H1 (cell line): ENCODE results near the gene PDE8A. TPM values are rescaled to one million over a fixed set of nuclear protein-coding genes. Genes with fewer than 3 reads are reported as not detected.

Experiments used
- CTCF ChIA-PET: fragments of 300-600 bp; sonication (Branson Sonifier 250); formaldehyde crosslinking; loops from one replicate; lab custom pipeline; 2021; ENCODE audit not compliant: partially characterized antibody; lab: Charles Lee
- POLR2A ChIA-PET: fragments of 300-600 bp; sonication (Branson Sonifier 250); formaldehyde crosslinking; loops from one replicate; lab custom pipeline; 2021; ENCODE audit warnings: inconsistent platforms; ENCODE audit not compliant: partially characterized antibody; lab: Charles Lee
- DNase-seq, 2 experiments: peaks; one replicate each; pipeline versions ENCODE4 v3.0.0 to v3.0.0-alpha.2; 2010 to 2022; ENCODE audit warnings: low spot score in 2 of 2, low read depth in 1 of 2, mixed read lengths in 1 of 2
- FAIRE-seq: peaks from 2 replicates; lab custom pipeline; 2011; peaks lifted over from hg19 to GRCh38; lab: Jason Lieb, UNC
- H2AFZ ChIP-seq: 2 replicates; pipeline ENCODE4 v1.8.1; 2012; ENCODE audit warnings: low read length, inconsistent platforms
- H2AK5ac ChIP-seq: 2 replicates; pipeline ENCODE4 v1.6.1; 2013; ENCODE audit warnings: low read depth, low read length
- H2BK120ac ChIP-seq: replicated peaks from 2 replicates; pipeline ENCODE3; 2013; ENCODE audit warnings: low read depth, low read length, inconsistent platforms
- H2BK12ac ChIP-seq: 2 replicates; pipeline ENCODE4 v1.6.1; 2013; ENCODE audit warnings: low read depth, low read length
- H2BK15ac ChIP-seq: 2 replicates; pipeline ENCODE4 v1.6.1; 2013; ENCODE audit warnings: low read length
- H2BK20ac ChIP-seq: 2 replicates; pipeline ENCODE4 v1.6.1; 2013; ENCODE audit warnings: low read length
- H2BK5ac ChIP-seq: 2 replicates; pipeline ENCODE4 v1.6.1; 2013; ENCODE audit warnings: low read depth, low read length
- H3K14ac ChIP-seq: 2 replicates; pipeline ENCODE4 v1.6.1; 2013; ENCODE audit warnings: inconsistent platforms; ENCODE audit not compliant: insufficient read length
- H3K18ac ChIP-seq: 2 replicates; pipeline ENCODE4 v1.6.1; 2013; ENCODE audit warnings: low read length; ENCODE audit errors: extremely low read depth
- H3K23ac ChIP-seq: 2 replicates; pipeline ENCODE4 v1.6.1; 2013; ENCODE audit warnings: inconsistent platforms; ENCODE audit not compliant: insufficient read length
- H3K23me2 ChIP-seq: 2 replicates; pipeline ENCODE4 v1.6.1; 2013; ENCODE audit warnings: low read depth, low read length
- H3K27ac ChIP-seq: 2 replicates; pipeline ENCODE4 v1.6.1; 2011; ENCODE audit warnings: low read depth, low read length, inconsistent platforms
- H3K27me3 ChIP-seq, 4 experiments: replicated peaks in 1 of 4; 1 replicate in 1 of 4; 2 replicates in 3 of 4; pipeline versions ENCODE4 v1.6.1 to v1.8.1; 2011 to 2013; ENCODE audit warnings: low read length in 3 of 4, mild to moderate bottlenecking in 3 of 4, inconsistent platforms in 2 of 4, mixed read lengths in 2 of 4, moderate library complexity in 1 of 4; ENCODE audit not compliant: control insufficient read depth in 3 of 4, insufficient read depth in 3 of 4; ENCODE audit errors: extremely low read depth in 1 of 4
- H3K36me3 ChIP-seq, 4 experiments: 2 replicates each; pipeline versions ENCODE4 v1.6.1 to v1.8.1; 2011 to 2013; ENCODE audit warnings: mild to moderate bottlenecking in 4 of 4, low read length in 3 of 4, moderate library complexity in 2 of 4, control low read depth in 1 of 4, inconsistent platforms in 1 of 4; ENCODE audit not compliant: insufficient read depth in 4 of 4, control insufficient read depth in 2 of 4
- H3K4ac ChIP-seq: replicated peaks from 2 replicates; pipeline ENCODE3; 2013; ENCODE audit warnings: low read length, low read depth, mixed read lengths, inconsistent platforms; ENCODE audit not compliant: insufficient read length
- H3K4me1 ChIP-seq, 4 experiments: replicated peaks in 1 of 4; 1 replicate in 1 of 4; 2 replicates in 3 of 4; pipeline versions ENCODE4 v1.6.1 to v1.8.1; 2011 to 2013; ENCODE audit warnings: low read length in 3 of 4, inconsistent platforms in 2 of 4, mixed read lengths in 1 of 4; ENCODE audit not compliant: insufficient read depth in 4 of 4, control insufficient read depth in 3 of 4
- H3K4me2 ChIP-seq, 2 experiments: 2 replicates each; pipeline versions ENCODE4 v1.6.1 to v1.8.1; 2011 to 2013; ENCODE audit warnings: low read depth in 2 of 2, low read length in 2 of 2, control low read depth in 1 of 2, inconsistent platforms in 1 of 2, mild to moderate bottlenecking in 1 of 2; ENCODE audit not compliant: insufficient read depth in 1 of 2
- H3K4me3 ChIP-seq, 4 experiments: fragments of 200-600, 300-600 bp in 1 of 4; sonication (generic), shearing (Covaris generic), sonication (Bioruptor Twin) in 1 of 4; 2 replicates each; pipeline versions ENCODE4 v1.5.1 to v1.8.1; 2011 to 2016; ENCODE audit warnings: low read length in 4 of 4, low read depth in 3 of 4, control low read depth in 2 of 4, inconsistent platforms in 2 of 4, mild to moderate bottlenecking in 2 of 4, mixed read lengths in 1 of 4, moderate library complexity in 1 of 4; ENCODE audit not compliant: insufficient read depth in 2 of 4; ENCODE audit errors: extremely low read depth in 1 of 4
- H3K56ac ChIP-seq: replicated peaks from 2 replicates; pipeline ENCODE3; 2013; ENCODE audit warnings: low read depth, mild to moderate bottlenecking, mixed read lengths, low read length, inconsistent platforms; ENCODE audit not compliant: insufficient read length
- H3K79me1 ChIP-seq: 2 replicates; pipeline ENCODE4 v1.6.1; 2013; ENCODE audit warnings: low read depth, low read length, control low read depth
- H3K79me2 ChIP-seq, 2 experiments: 2 replicates each; pipeline versions ENCODE4 v1.6.1 to v1.8.1; 2012 to 2013; ENCODE audit warnings: low read length in 2 of 2, mild to moderate bottlenecking in 2 of 2, inconsistent platforms in 1 of 2; ENCODE audit not compliant: insufficient read depth in 2 of 2, control insufficient read depth in 1 of 2
- H3K9ac ChIP-seq, 4 experiments: replicated peaks in 1 of 4; 1 replicate in 1 of 4; 2 replicates in 3 of 4; pipeline versions ENCODE4 v1.6.1 to v1.8.1; 2011 to 2013; ENCODE audit warnings: low read depth in 3 of 4, low read length in 3 of 4, control low read depth in 2 of 4, mild to moderate bottlenecking in 2 of 4, moderate library complexity in 2 of 4, inconsistent platforms in 1 of 4; ENCODE audit errors: extremely low read depth in 1 of 4
- H3K9me3 ChIP-seq, 2 experiments: 2 replicates each; pipeline versions ENCODE4 v1.6.1 to v1.8.1; 2012 to 2013; ENCODE audit warnings: mild to moderate bottlenecking in 2 of 2, moderate library complexity in 2 of 2, control low read depth in 1 of 2, inconsistent platforms in 1 of 2, low read depth in 1 of 2, low read length in 1 of 2, mixed read lengths in 1 of 2; ENCODE audit not compliant: insufficient read depth in 2 of 2
- H4K20me1 ChIP-seq, 2 experiments: replicated peaks in 1 of 2; 2 replicates each; pipeline versions ENCODE3 to v1.8.1; 2011 to 2013; ENCODE audit warnings: inconsistent platforms in 2 of 2, low read length in 2 of 2, mild to moderate bottlenecking in 1 of 2; ENCODE audit not compliant: insufficient read depth in 2 of 2, control insufficient read depth in 1 of 2
- H4K5ac ChIP-seq: 2 replicates; pipeline ENCODE4 v1.6.1; 2013; ENCODE audit warnings: low read length, low read depth, mixed read lengths, inconsistent platforms; ENCODE audit not compliant: insufficient read length
- H4K8ac ChIP-seq: 2 replicates; pipeline ENCODE4 v1.8.0; 2013; ENCODE audit warnings: mild to moderate bottlenecking, moderate library complexity, low read length, inconsistent platforms; ENCODE audit not compliant: insufficient read depth; ENCODE audit errors: extremely low read depth
- H4K91ac ChIP-seq: replicated peaks from 2 replicates; pipeline ENCODE3; 2013; ENCODE audit warnings: low read length, mixed read lengths, inconsistent platforms; ENCODE audit not compliant: insufficient read length
- BCL11A ChIP-seq, 2 experiments: IDR thresholded peaks; one replicate each; pipeline ENCODE4 v1.6.1; 2011; ENCODE audit warnings: low read depth in 2 of 2, low read length in 2 of 2, mild to moderate bottlenecking in 2 of 2
- BRCA1 ChIP-seq: IDR thresholded peaks from 2 replicates; pipeline ENCODE4 v1.6.1; 2012; ENCODE audit warnings: low read depth, low read length, improper control_type of control experiment
- CBX5 ChIP-seq: fragments of 300-800, 300-1000 bp; sonication (generic); IDR thresholded peaks from 2 replicates; pipeline ENCODE4 v1.7.1; 2016; ENCODE audit warnings: antibody characterized with exemption, low read length, low read depth
- HDAC6 ChIP-seq: IDR thresholded peaks from one replicate; pipeline ENCODE4 v1.7.1; 2012; ENCODE audit warnings: low read depth, mild to moderate bottlenecking, inconsistent platforms, low read length, moderate library complexity
- KDM5A ChIP-seq: fragments of 200-600 bp; IDR thresholded peaks from 2 replicates; pipeline ENCODE4 v1.7.1; 2012; ENCODE audit warnings: mild to moderate bottlenecking, low read length, inconsistent platforms, mixed read lengths
- POLR2AphosphoS5 ChIP-seq: IDR thresholded peaks from 2 replicates; pipeline ENCODE4 v1.6.1; 2011; ENCODE audit warnings: low read depth, low read length
- SP1 ChIP-seq: IDR thresholded peaks from 2 replicates; pipeline ENCODE4 v1.6.1; 2011; ENCODE audit warnings: low read depth, low read length
- TAF1 ChIP-seq: IDR thresholded peaks from 2 replicates; pipeline ENCODE4 v1.6.1; 2011; ENCODE audit warnings: mild to moderate bottlenecking, low read depth, low read length
- WGBS, 2 experiments: shearing (Covaris generic) in 1 of 2; methylation state at CpG; one replicate each; pipeline versions ENCODE4 v1.1.6 to v1.1.7; 2013 to 2015; ENCODE audit warnings: low lambda C conversion rate in 2 of 2, mixed read lengths in 2 of 2, inconsistent platforms in 1 of 2, low coverage in 1 of 2, missing lambda C conversion rate in 1 of 2; ENCODE audit not compliant: insufficient replicate concordance in 2 of 2, insufficient coverage in 1 of 2, insufficient read length in 1 of 2; ENCODE audit errors: extremely low coverage in 1 of 2, missing lambda C conversion rate in 1 of 2; 5-methylcytosine and 5-hydroxymethylcytosine counted together
- polyA plus RNA-seq, 7 experiments: library from polyadenylated mRNA; depleted of rRNA in 3 of 7; stranded (reverse) in 5 of 7; unstranded in 2 of 7; fragments of >200 nt in 5 of 7; fragments of 200-250 nt in 2 of 7; gene quantifications; 1 replicate in 5 of 7; 2 replicates in 1 of 7; 4 replicates in 1 of 7; pipeline versions ENCODE4 v1.2.1 to v1.2.3, GENCODE V29; 2011 to 2013; ENCODE audit warnings: missing spikeins in 2 of 7, mixed read lengths in 2 of 7
- total RNA-seq: library from RNA; stranded (reverse); fragmentation: NEBNext Ultra II Directional; extraction: Animal tissue kit (Norgen Biotek cat#: 25700); gene quantifications from 2 replicates; pipeline ENCODE4 v1.2.1, GENCODE V29; 2021
- TF ChIP-seq, protein P1 (sequence below): IDR thresholded peaks from 2 replicates; pipeline ENCODE4 v1.6.1; 2011; ENCODE audit warnings: low read length, improper control_type of control experiment
- TF ChIP-seq, protein P2 (sequence below), 3 experiments: IDR thresholded peaks; 1 replicate in 2 of 3; 2 replicates in 1 of 3; pipeline versions ENCODE4 v1.5.1 to v1.6.1; 2011; ENCODE audit warnings: low read length in 3 of 3, mild to moderate bottlenecking in 3 of 3, inconsistent platforms in 2 of 3, low read depth in 1 of 3, moderate library complexity in 1 of 3; ENCODE audit not compliant: insufficient read depth in 1 of 3; ENCODE audit errors: control extremely low read depth in 1 of 3

Gene PDE8A
- total and polyA plus RNA-seq, 2 of the 8 experiments (the other 6 are each of a cell fraction or from before 2014, with no cell fraction given) = 6.9 to 7.8 TPM

DNA sequence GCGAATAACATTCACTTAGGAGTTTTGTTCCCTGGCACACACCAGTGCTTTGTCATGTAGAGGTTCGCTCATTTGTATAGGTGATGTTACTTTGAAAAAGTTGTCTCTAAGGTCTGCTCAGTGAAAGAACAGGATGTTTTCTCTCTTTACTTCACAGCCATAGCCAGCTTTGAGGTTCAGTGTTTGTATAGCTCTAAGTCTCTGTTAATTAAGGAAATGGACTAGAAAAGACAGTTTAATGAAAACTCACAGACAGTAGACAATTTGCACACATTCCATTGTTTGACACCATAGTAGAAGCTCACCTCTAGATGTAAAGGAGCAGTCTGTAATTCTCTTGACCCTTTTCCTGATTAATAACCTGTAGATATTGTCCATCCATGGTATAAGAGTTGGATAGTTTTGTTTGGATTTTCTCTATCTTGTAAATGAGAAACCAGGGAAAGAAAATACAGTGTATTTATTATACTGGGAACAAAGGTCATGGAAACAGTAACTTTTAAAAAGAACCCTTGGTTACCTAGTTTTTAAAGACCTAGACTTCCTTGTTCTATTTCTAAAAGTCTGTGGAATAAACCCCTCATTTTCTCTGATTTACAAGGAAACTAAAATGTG, 50.4 kb downstream of the PDE8A start:
- no peak overlapping the region for H2AK5ac ChIP-seq
- CTCF ChIA-PET = interaction anchor here (1.2 to 2.4 kb wide), 5 partner anchors 11 to 77 kb away, joined by 3 to 10 read pairs (median 5); no protein-coding TSS in a partner anchor
- no peak overlapping the region for H3K23ac ChIP-seq
- H3K36me3 ChIP-seq = no peaks in the 10 kb centered on the region
- H3K4me1 ChIP-seq = peaks cover 0 to 13% (median 6%) of the 10 kb centered on the region in 4 experiments; a peak in 4 of 7 replicates
- no peak overlapping the region for H2BK12ac ChIP-seq
- no peak overlapping the region for H4K5ac ChIP-seq
- H3K27ac ChIP-seq = no peak overlapping the region
- no peak overlapping the region for H3K4ac ChIP-seq
- POLR2A ChIA-PET = interaction anchor here (0.6 kb wide), 1 partner anchor 303 kb away, joined by 3 read pairs; no protein-coding TSS in a partner anchor
- no peaks in the 10 kb centered on the region for H3K27me3 ChIP-seq
- H3K14ac ChIP-seq = no peak overlapping the region
- no peak overlapping the region for H3K18ac ChIP-seq
- no peak overlapping the region for H4K91ac ChIP-seq
- H3K4me2 ChIP-seq = no peak overlapping the region
- WGBS, 2 experiments = 65% methylated on average over 2 of the region's 2 CpGs; no CpG with 5 or more reads in 1 of the 2 experiments
- no peak overlapping the region for H3K56ac ChIP-seq
- no peak overlapping the region for H2BK20ac ChIP-seq
- H2BK15ac ChIP-seq = no peak overlapping the region
- no peaks in the 10 kb centered on the region for H3K9me3 ChIP-seq
- H3K79me1 ChIP-seq = no peaks in the 10 kb centered on the region
- H2BK5ac ChIP-seq = no peak overlapping the region
- H3K4me3 ChIP-seq = no peak overlapping the region
- FAIRE-seq = no peak
- no peak for DNase-seq
- no peaks in the 10 kb centered on the region for H3K79me2 ChIP-seq
- H2AFZ ChIP-seq = no peak overlapping the region
- H4K20me1 ChIP-seq = peaks cover 0 to 2% of the 10 kb centered on the region in 2 experiments
- no peak overlapping the region for H2BK120ac ChIP-seq
- H3K23me2 ChIP-seq = no peaks in the 10 kb centered on the region
- no peak overlapping the region for H3K9ac ChIP-seq
- H4K8ac ChIP-seq = no peak overlapping the region
- no peak for TF ChIP-seq TAF1
- TF ChIP-seq, protein P1, sequence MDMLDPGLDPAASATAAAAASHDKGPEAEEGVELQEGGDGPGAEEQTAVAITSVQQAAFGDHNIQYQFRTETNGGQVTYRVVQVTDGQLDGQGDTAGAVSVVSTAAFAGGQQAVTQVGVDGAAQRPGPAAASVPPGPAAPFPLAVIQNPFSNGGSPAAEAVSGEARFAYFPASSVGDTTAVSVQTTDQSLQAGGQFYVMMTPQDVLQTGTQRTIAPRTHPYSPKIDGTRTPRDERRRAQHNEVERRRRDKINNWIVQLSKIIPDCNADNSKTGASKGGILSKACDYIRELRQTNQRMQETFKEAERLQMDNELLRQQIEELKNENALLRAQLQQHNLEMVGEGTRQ = no peak
- no peak for TF ChIP-seq BCL11A (IDR thresholded peaks at IDR 0.05; ENCODE audit: low read depth in 2 of 2, low read length in 2 of 2)
- TF ChIP-seq CBX5 = no peak
- no peak for TF ChIP-seq HDAC6
- TF ChIP-seq, protein P2, sequence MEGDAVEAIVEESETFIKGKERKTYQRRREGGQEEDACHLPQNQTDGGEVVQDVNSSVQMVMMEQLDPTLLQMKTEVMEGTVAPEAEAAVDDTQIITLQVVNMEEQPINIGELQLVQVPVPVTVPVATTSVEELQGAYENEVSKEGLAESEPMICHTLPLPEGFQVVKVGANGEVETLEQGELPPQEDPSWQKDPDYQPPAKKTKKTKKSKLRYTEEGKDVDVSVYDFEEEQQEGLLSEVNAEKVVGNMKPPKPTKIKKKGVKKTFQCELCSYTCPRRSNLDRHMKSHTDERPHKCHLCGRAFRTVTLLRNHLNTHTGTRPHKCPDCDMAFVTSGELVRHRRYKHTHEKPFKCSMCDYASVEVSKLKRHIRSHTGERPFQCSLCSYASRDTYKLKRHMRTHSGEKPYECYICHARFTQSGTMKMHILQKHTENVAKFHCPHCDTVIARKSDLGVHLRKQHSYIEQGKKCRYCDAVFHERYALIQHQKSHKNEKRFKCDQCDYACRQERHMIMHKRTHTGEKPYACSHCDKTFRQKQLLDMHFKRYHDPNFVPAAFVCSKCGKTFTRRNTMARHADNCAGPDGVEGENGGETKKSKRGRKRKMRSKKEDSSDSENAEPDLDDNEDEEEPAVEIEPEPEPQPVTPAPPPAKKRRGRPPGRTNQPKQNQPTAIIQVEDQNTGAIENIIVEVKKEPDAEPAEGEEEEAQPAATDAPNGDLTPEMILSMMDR (IDR thresholded peaks at IDR 0.05; ENCODE audit: control extremely low read depth in 1 of 3, insufficient read depth in 1 of 3, low read depth in 1 of 3, low read length in 3 of 3) = no peak
- TF ChIP-seq SP1 = no peak
- no peak for TF ChIP-seq KDM5A
- no peak for TF ChIP-seq BRCA1
- no peak for TF ChIP-seq POLR2AphosphoS5
